GM23248 (cell line): ENCODE measurements around the gene CSTA. TPM values are rescaled to one million over a fixed set of nuclear protein-coding genes. Genes with fewer than 3 reads are reported as not detected.

Experiments used
- DNase-seq: peaks from one replicate; pipeline ENCODE4 v3.0.0-alpha.2; 2015
- H2AFZ ChIP-seq: fragments of 200-600 bp; sonication (generic); 2 replicates; pipeline ENCODE4 v1.6.1; 2016; ENCODE audit warnings: antibody characterized with exemption
- H3F3A ChIP-seq: fragments of 200-600 bp; sonication (generic); 2 replicates; pipeline ENCODE4 v1.6.1; 2016; ENCODE audit warnings: mild to moderate bottlenecking, antibody characterized with exemption, mixed run types; ENCODE audit not compliant: insufficient read depth
- H3K27ac ChIP-seq: fragments of 200-600 bp; sonication (generic); 2 replicates; pipeline ENCODE4 v1.5.1; 2016; ENCODE audit warnings: mild to moderate bottlenecking
- H3K27me3 ChIP-seq: fragments of 200-600 bp; sonication (generic); replicated peaks from 2 replicates; pipeline ENCODE4 v1.6.1; 2016; ENCODE audit warnings: mild to moderate bottlenecking; ENCODE audit not compliant: insufficient read depth
- H3K36me3 ChIP-seq: fragments of 200-600 bp; sonication (generic); 2 replicates; pipeline ENCODE4 v1.6.1; 2016; ENCODE audit warnings: low read depth, mild to moderate bottlenecking
- H3K4me1 ChIP-seq: fragments of 200-600 bp; sonication (generic); 2 replicates; pipeline ENCODE4 v1.6.1; 2016; ENCODE audit warnings: mild to moderate bottlenecking; ENCODE audit not compliant: insufficient read depth
- H3K4me2 ChIP-seq: fragments of 200-600 bp; sonication (generic); one replicate; pipeline ENCODE4 v1.6.1; 2016; ENCODE audit warnings: mild to moderate bottlenecking; ENCODE audit not compliant: unreplicated experiment
- H3K4me3 ChIP-seq: fragments of 200-600 bp; sonication (generic); 2 replicates; pipeline ENCODE4 v1.5.1; 2016; ENCODE audit warnings: mild to moderate bottlenecking
- H3K79me2 ChIP-seq: fragments of 200-600 bp; sonication (generic); 2 replicates; pipeline ENCODE4 v1.6.1; 2016; ENCODE audit warnings: mild to moderate bottlenecking; ENCODE audit not compliant: insufficient read depth
- H3K9ac ChIP-seq: fragments of 200-600 bp; sonication (generic); 2 replicates; pipeline ENCODE4 v1.6.1; 2016; ENCODE audit warnings: mild to moderate bottlenecking
- H3K9me2 ChIP-seq: fragments of 200-600 bp; sonication (generic); 2 replicates; pipeline ENCODE4 v1.6.1; 2016; ENCODE audit warnings: mixed run types, mild to moderate bottlenecking, moderate library complexity; ENCODE audit not compliant: insufficient read depth
- H3K9me3 ChIP-seq: fragments of 200-600 bp; sonication (generic); one replicate; pipeline ENCODE4 v1.6.1; 2017; ENCODE audit warnings: low read depth
- H4K20me1 ChIP-seq: fragments of 200-600 bp; sonication (generic); 2 replicates; pipeline ENCODE4 v1.6.0; 2016; ENCODE audit not compliant: insufficient read depth
- EZH2 ChIP-seq: fragments of 200-600 bp; sonication (generic); IDR thresholded peaks from 2 replicates; pipeline ENCODE4 v1.6.1; 2018; ENCODE audit warnings: antibody characterized with exemption, mild to moderate bottlenecking; ENCODE audit not compliant: insufficient read depth, poor library complexity, severe bottlenecking
- EZH2phosphoT487 ChIP-seq: fragments of 200-600 bp; sonication (generic); IDR thresholded peaks from 2 replicates; pipeline ENCODE4 v1.6.1; 2018; ENCODE audit warnings: antibody characterized with exemption, moderate library complexity, mild to moderate bottlenecking, low read depth; ENCODE audit not compliant: insufficient read depth
- WGBS, 2 experiments: methylation state at CpG; one replicate each; pipeline ENCODE4 v1.1.6; 2015 to 2017; ENCODE audit warnings: low lambda C conversion rate in 2 of 2, low coverage in 1 of 2; ENCODE audit errors: missing lambda C conversion rate in 2 of 2; 5-methylcytosine and 5-hydroxymethylcytosine counted together
- in situ Hi-C: fragments of 300-500 bp; cut with MboI; formaldehyde crosslinking; loops from 2 replicates; pipeline ENCODE4 v1.15.0; 2020
- polyA plus RNA-seq: library from polyadenylated mRNA; unstranded; fragments of >200 nt; fragmentation: Nextera tagmentation; extraction: Ambion mirVana; gene quantifications from 2 replicates; pipeline ENCODE4 v1.2.1, GENCODE V29; 2016
- total RNA-seq: library from RNA; depleted of rRNA; stranded (reverse); fragments of >200 nt; shearing (Covaris generic); gene quantifications from 2 replicates; pipeline ENCODE4 v1.2.3, GENCODE V29; 2014

The CSTA gene
- total and polyA plus RNA-seq, 2 experiments from 2014 or later = 1.8 to 5.3 TPM

GRCh38 chr3:122314228-122314876, 10.7 kb upstream of the CSTA start:
- in situ Hi-C loops = no loop called here
- TF ChIP-seq EZH2phosphoT487 (no peak), EZH2 (no peak)
- H3K9ac ChIP-seq = no peak overlapping the region
- H3K27ac ChIP-seq = peak overlapping the region; percentile 41
- H3K9me3 ChIP-seq = no peaks in the 10 kb centered on the region
- no peaks in the 10 kb centered on the region for H3K36me3 ChIP-seq
- no peaks in the 10 kb centered on the region; the same call in 1 of the 2 replicates for H3K27me3 ChIP-seq
- no peaks in the 10 kb centered on the region for H4K20me1 ChIP-seq
- H3K4me1 ChIP-seq = 0 out of 2 replicates have a peak, but pooled peaks cover 3% of the 10 kb centered on the region
- H3K4me2 ChIP-seq = peak overlapping the region; percentile 33
- peak overlapping the region; percentile 80 for H2AFZ ChIP-seq
- peak; percentile 63 for DNase-seq
- H3K79me2 ChIP-seq = no peaks in the 10 kb centered on the region
- no peak overlapping the region for H3K4me3 ChIP-seq
- H3K9me2 ChIP-seq = no peaks in the 10 kb centered on the region
- H3F3A ChIP-seq = no peaks in the 10 kb centered on the region
- WGBS, 2 experiments = 39 to 50% methylated on average over 2 of the region's 2 CpGs

- Histone ChIP-seq H3K36me3 (no peaks in the 10 kb centered on the region), H3K4me1 (0 out of 2 replicates have a peak, but pooled peaks cover 3% of the 10 kb centered on the region), H3K4me2 (no peak overlapping the region), H3F3A (no peaks in the 10 kb centered on the region), H3K9me3 (no peaks in the 10 kb centered on the region), H4K20me1 (no peaks in the 10 kb centered on the region), H3K27me3 (no peaks in the 10 kb centered on the region; the same call in 1 of the 2 replicates), H2AFZ (no peak overlapping the region), H3K9ac (no peak overlapping the region), H3K27ac (no peak overlapping the region), H3K9me2 (no peaks in the 10 kb centered on the region), H3K79me2 (no peaks in the 10 kb centered on the region), H3K4me3 (no peak overlapping the region)
- in situ Hi-C loops = no loop called here
- 37 to 46% methylated on average over 4 of the region's 4 CpGs for WGBS, 2 experiments
- TF ChIP-seq EZH2phosphoT487 = no peak
- no peak for TF ChIP-seq EZH2
- DNase-seq = no peak
These were observed 9.4 kb upstream of the CSTA start for GRCh38 chr3:122315619-122316018.

GRCh38 chr3:122316368-122316767, 8.7 kb upstream of the CSTA start:
- 41 to 44% methylated on average over 5 of the region's 5 CpGs for WGBS, 2 experiments
- no peak overlapping the region for H3K27ac ChIP-seq
- no peak overlapping the region for H3K4me2 ChIP-seq
- in situ Hi-C loops = no loop called here
- no peaks in the 10 kb centered on the region for H4K20me1 ChIP-seq
- H3K9me3 ChIP-seq = no peaks in the 10 kb centered on the region
- H3K4me1 ChIP-seq = 0 out of 2 replicates have a peak, but pooled peaks cover 3% of the 10 kb centered on the region
- no peak overlapping the region for H2AFZ ChIP-seq
- no peaks in the 10 kb centered on the region for H3K27me3 ChIP-seq
- no peak overlapping the region for H3K4me3 ChIP-seq
- H3K9ac ChIP-seq = no peak overlapping the region
- no peaks in the 10 kb centered on the region for H3K36me3 ChIP-seq
- TF ChIP-seq EZH2phosphoT487 = no peak
- no peak for TF ChIP-seq EZH2
- H3F3A ChIP-seq = no peaks in the 10 kb centered on the region
- no peaks in the 10 kb centered on the region for H3K79me2 ChIP-seq
- no peak for DNase-seq
- no peaks in the 10 kb centered on the region for H3K9me2 ChIP-seq

- H3K4me3 ChIP-seq = no peak overlapping the region
- H3F3A ChIP-seq = no peaks in the 10 kb centered on the region
- H3K27me3 ChIP-seq = no peaks in the 10 kb centered on the region
- 0 out of 2 replicates have a peak, but pooled peaks cover 3% of the 10 kb centered on the region for H3K4me1 ChIP-seq
- no peaks in the 10 kb centered on the region for H3K79me2 ChIP-seq
- no peak overlapping the region for H3K9ac ChIP-seq
- H3K4me2 ChIP-seq = no peak overlapping the region
- peak; percentile 9 for DNase-seq
- H4K20me1 ChIP-seq = no peaks in the 10 kb centered on the region
- no peaks in the 10 kb centered on the region for H3K9me3 ChIP-seq
- in situ Hi-C loops = no loop called here
- no peak overlapping the region for H3K27ac ChIP-seq
- TF ChIP-seq EZH2phosphoT487 (no peak), EZH2 (no peak)
- no peaks in the 10 kb centered on the region for H3K9me2 ChIP-seq
- no peaks in the 10 kb centered on the region for H3K36me3 ChIP-seq
- WGBS, 2 experiments = 67 to 77% methylated on average over 2 of the region's 2 CpGs
- H2AFZ ChIP-seq = no peak overlapping the region
These were observed 6.4 kb upstream of the CSTA start for GRCh38 chr3:122318620-122319019.
